VCaP (cell line): ENCODE results near the gene CSRNP2.
A peak's percentile ranks its signal among the peaks of the same experiment; 100 is the strongest.

ENCODE experiments used
- H3K27ac ChIP-seq: fragments of 450-650 bp; 2 replicates; pipeline ENCODE4 v1.5.1; 2017
- TF ChIP-seq, protein P1 (sequence below): fragments of 450-650 bp; conservative IDR thresholded peaks from 2 replicates; pipeline ENCODE4 v1.5.1; 2017; ENCODE audit warnings: mild to moderate bottlenecking, moderate library complexity

The CSRNP2 gene

GRCh38 chr12:51025836-51026638 lies 57.4 kb downstream of the CSRNP2 start, which contains the start of gene SLC11A2:
Gene SLC11A2 (minus strand): TSS chr12:51026384. CDS start chr12:51010728, 15,656 bp downstream.
- peak within 1 kb of the TSS; percentile 99 for H3K27ac ChIP-seq
- TF ChIP-seq, protein P1, sequence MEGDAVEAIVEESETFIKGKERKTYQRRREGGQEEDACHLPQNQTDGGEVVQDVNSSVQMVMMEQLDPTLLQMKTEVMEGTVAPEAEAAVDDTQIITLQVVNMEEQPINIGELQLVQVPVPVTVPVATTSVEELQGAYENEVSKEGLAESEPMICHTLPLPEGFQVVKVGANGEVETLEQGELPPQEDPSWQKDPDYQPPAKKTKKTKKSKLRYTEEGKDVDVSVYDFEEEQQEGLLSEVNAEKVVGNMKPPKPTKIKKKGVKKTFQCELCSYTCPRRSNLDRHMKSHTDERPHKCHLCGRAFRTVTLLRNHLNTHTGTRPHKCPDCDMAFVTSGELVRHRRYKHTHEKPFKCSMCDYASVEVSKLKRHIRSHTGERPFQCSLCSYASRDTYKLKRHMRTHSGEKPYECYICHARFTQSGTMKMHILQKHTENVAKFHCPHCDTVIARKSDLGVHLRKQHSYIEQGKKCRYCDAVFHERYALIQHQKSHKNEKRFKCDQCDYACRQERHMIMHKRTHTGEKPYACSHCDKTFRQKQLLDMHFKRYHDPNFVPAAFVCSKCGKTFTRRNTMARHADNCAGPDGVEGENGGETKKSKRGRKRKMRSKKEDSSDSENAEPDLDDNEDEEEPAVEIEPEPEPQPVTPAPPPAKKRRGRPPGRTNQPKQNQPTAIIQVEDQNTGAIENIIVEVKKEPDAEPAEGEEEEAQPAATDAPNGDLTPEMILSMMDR: no peak

DNA sequence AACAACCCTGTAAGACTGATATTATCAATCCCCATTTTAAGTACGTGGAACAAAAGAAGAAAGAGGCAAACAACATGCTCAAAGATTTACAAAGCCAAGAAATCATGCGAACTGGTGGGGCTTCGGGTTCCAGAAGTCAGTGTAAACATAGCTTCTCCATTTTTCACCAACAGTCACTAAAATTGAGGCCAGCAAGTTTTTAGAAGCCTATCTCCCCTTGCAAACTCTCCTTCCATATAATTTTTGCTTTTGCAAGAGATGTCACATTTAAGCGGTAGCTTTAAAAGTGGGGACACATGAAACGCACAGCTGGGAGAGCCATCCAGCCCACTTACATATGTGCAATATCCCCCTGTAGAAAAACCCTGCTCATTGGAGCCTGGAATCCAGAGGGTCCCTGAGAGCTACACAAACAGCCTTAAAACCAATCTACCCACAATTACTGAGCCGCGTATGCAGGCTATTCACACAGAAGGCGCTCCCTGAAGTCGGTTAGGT lies 58.0 kb downstream of the CSRNP2 start:
- peak overlapping the region; percentile 99 for H3K27ac ChIP-seq
- TF ChIP-seq, protein P1: no peak

- H3K27ac ChIP-seq: peak overlapping the region; percentile 99
- TF ChIP-seq, protein P1: no peak
Measured at GRCh38 chr12:51023625-51024382, 59.6 kb downstream of the CSRNP2 start.

GRCh38 chr12:51021694-51022093 lies 61.7 kb downstream of the CSRNP2 start:
- H3K27ac ChIP-seq: peak overlapping the region; percentile 99
- TF ChIP-seq, protein P1: no peak

- peak overlapping the region; percentile 99; the same call in 1 of the 2 replicates for H3K27ac ChIP-seq
- TF ChIP-seq, protein P1: no peak
Measured at GRCh38 chr12:51020448-51021182, 62.8 kb downstream of the CSRNP2 start.

DNA sequence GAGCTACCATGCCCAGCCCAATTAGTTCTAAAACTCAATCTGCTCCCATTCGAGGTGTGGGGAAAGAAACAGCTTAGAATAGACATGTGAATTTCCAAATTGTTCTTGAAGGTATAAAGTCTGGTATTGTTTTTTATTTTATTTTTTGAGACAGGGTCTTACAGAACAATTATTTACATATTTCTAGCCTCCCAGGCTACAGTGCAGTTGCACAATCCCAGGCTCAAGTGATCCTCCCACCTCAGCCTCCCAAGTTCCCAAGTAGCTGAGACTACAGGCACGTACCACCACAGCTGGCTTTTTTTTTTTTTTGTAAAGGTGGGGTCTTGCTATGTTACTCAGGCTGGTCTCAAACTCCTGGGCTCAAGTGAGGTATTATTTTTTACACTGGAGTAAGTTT lies 63.5 kb downstream of the CSRNP2 start:
- no peak overlapping the region for H3K27ac ChIP-seq
- TF ChIP-seq, protein P1: no peak
